Left lung (tissue), 10 donors: ENCODE data around the gene MMP14. TPM values are rescaled to one million over a fixed set of nuclear protein-coding genes. Genes with fewer than 3 reads are reported as not detected.

Source experiments
- ATAC-seq: fragments of 200-7000 bp; cut with Tn5 transposase; one replicate; pipeline ENCODE4 v1.9.1; 2020; ENCODE audit warnings: moderate library complexity
- DNase-seq, 4 donors: peaks; one replicate each; pipeline ENCODE4 v3.0.0-alpha.2; 2013 to 2020
- H3K27ac ChIP-seq, 2 donors: fragments of 200-600 bp; sonication (generic) in 1 of 2; one replicate each; pipeline versions ENCODE4 v1.5.0 to v1.8.0; 2020 to 2021
- H3K27me3 ChIP-seq, 2 donors: fragments of 200-600 bp; sonication (generic) in 1 of 2; one replicate each; pipeline versions ENCODE4 v1.5.0 to v1.8.0; 2020 to 2021
- H3K36me3 ChIP-seq, 2 donors: fragments of 200-600 bp; sonication (generic) in 1 of 2; one replicate each; pipeline versions ENCODE4 v1.5.0 to v1.8.0; 2020 to 2021
- H3K4me1 ChIP-seq, 2 donors: fragments of 200-600 bp; one replicate each; pipeline ENCODE4 v1.8.0; 2021
- H3K4me3 ChIP-seq, 2 donors: fragments of 200-600 bp; sonication (generic) in 1 of 2; one replicate each; pipeline versions ENCODE4 v1.5.0 to v1.8.0; 2020 to 2021; ENCODE audit warnings: mild to moderate bottlenecking in 1 of 2
- H3K9me3 ChIP-seq, 2 donors: fragments of 200-600 bp; sonication (generic) in 1 of 2; one replicate each; pipeline versions ENCODE4 v1.5.0 to v1.8.0; 2020 to 2021
- CTCF ChIP-seq, 2 donors: fragments of 200-600 bp; sonication (generic) in 1 of 2; IDR thresholded peaks; one replicate each; pipeline versions ENCODE4 v1.5.0 to v1.8.0; 2021; ENCODE audit warnings: antibody characterized with exemption in 2 of 2
- intact Hi-C, 2 donors: fragments of 100-400 bp; cut with DNase I; formaldehyde crosslinking; loops; one replicate each; pipeline versions ENCODE4 v1.11.2 to v1.14.2; 2022
- polyA plus RNA-seq, 6 donors: library from polyadenylated mRNA; unstranded; fragments of 120-200 nt; gene quantifications; one replicate each; pipeline ENCODE4 v1.2.1, GENCODE V29; 2013; ENCODE audit not compliant: insufficient read length in 6 of 6
- total RNA-seq, 2 donors: library from RNA; stranded (reverse); fragmentation: NEBNext Ultra II Directional; extraction: Animal tissue kit (Norgen Biotek cat#: 25700); gene quantifications; one replicate each; pipeline ENCODE4 v1.2.1, GENCODE V29; 2021
- donor health status: DM: no; HTN: yes; CAD: no.
- donor health status: DM: no; HTN: no; CAD: no.

The MMP14 gene
- total and polyA plus RNA-seq, 8 donors: 169 to 225 (median 195) TPM

- intact Hi-C loops: no loop called here
- Histone ChIP-seq H3K27me3 (peaks cover 0 to 27% of the 10 kb centered on the region in 2 donors), H3K9me3 (no peaks in the 10 kb centered on the region), H3K27ac (no peak within 1 kb of the TSS), H3K36me3 (peaks cover 0 to 15% of the 10 kb centered on the region in 2 donors), H3K4me3 (no peak within 1 kb of the TSS), H3K4me1 (peaks cover 0 to 15% of the 10 kb centered on the region in 2 donors)
- ATAC-seq: no peak
- no peak for DNase-seq
- no peak for TF ChIP-seq CTCF (IDR thresholded peaks at IDR 0.05)
These were observed 47.0 kb downstream of the MMP14 start, which contains the start of gene REM2 for GRCh38 chr14:22883173-22883976. Gene REM2 (plus strand): TSS chr14:22883222. CDS start chr14:22883288, 66 bp downstream.

DNA sequence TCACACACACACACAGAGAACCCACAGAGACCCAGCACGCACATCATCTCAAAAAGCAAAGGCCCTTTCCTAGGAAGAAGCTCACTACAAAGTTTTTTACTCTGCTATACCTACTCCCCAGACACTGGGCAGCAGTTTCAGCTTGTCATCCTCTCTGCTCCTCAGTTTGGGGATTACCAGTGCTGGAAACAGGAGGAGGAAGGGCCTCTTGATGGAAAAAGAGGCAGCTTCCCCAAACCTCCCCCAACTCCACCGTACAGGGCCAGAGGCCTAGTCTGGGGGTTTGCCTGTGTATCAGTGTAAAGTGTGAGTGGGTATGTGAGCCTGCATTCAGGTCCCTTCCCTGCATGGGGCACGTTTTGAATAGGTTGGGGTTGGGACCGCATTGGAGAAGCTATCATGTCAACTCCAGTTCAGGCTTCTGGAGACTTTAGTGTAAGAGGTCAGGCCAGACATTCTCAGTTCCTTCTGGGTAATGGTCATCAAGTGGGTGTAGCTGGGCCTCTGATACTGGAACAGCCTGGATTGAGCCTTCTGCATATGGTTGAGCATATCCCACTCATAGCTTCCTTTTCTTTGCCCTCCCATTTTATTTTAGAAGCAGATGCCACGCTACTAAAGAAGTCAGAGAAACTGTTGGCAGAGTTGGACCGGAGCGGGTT, 47.8 kb downstream of the MMP14 start:
- intact Hi-C loops: no loop called here
- ATAC-seq (no peak), DNase-seq (no peak)
- TF ChIP-seq CTCF (IDR thresholded peaks at IDR 0.05): no peak
- Histone ChIP-seq H3K27me3 (peaks cover 0 to 27% of the 10 kb centered on the region in 2 donors), H3K4me3 (no peak overlapping the region), H3K9me3 (no peaks in the 10 kb centered on the region), H3K36me3 (peaks cover 0 to 6% of the 10 kb centered on the region in 2 donors), H3K27ac (no peak overlapping the region), H3K4me1 (peaks cover 0 to 15% of the 10 kb centered on the region in 2 donors)

- H3K36me3 ChIP-seq: no peaks in the 10 kb centered on the region
- intact Hi-C loops: no loop called here
- H3K4me3 ChIP-seq: no peak overlapping the region
- H3K9me3 ChIP-seq: no peaks in the 10 kb centered on the region
- no peak overlapping the region for H3K27ac ChIP-seq
- H3K4me1 ChIP-seq: peaks cover 0 to 15% of the 10 kb centered on the region in 2 donors
- no peak for TF ChIP-seq CTCF (IDR thresholded peaks at IDR 0.05)
- H3K27me3 ChIP-seq: peaks cover 0 to 27% of the 10 kb centered on the region in 2 donors
- no peak for DNase-seq
- ATAC-seq: no peak
These were observed 48.5 kb downstream of the MMP14 start for GRCh38 chr14:22884738-22885523.

DNA sequence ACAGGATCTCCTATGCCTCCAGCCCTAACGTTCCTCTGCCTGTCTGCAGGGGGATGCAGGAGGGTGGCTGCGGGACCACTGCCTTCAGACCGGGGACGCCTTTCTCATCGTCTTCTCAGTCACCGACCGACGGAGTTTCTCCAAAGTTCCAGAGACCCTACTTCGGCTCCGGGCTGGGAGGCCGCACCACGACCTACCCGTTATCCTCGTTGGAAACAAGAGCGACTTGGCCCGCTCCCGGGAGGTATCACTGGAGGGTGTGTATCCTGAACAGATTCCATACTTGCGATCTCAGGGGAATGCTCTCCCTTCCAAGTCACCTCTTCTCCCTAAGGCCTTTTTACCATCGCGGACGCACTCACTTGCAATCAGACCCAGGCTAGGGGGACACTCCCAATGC, 49.6 kb downstream of the MMP14 start:
- H3K27me3 ChIP-seq: peaks cover 0 to 27% of the 10 kb centered on the region in 2 donors
- no peak overlapping the region for H3K27ac ChIP-seq
- intact Hi-C loops: no loop called here
- DNase-seq (no peak), ATAC-seq (no peak)
- H3K36me3 ChIP-seq: no peaks in the 10 kb centered on the region
- peaks cover 0 to 15% of the 10 kb centered on the region in 2 donors for H3K4me1 ChIP-seq
- H3K4me3 ChIP-seq: peak overlapping the region in 1 of 2 donors; percentile 49
- no peaks in the 10 kb centered on the region for H3K9me3 ChIP-seq
- no peak for TF ChIP-seq CTCF (IDR thresholded peaks at IDR 0.05)
